MM.1S (cell line): ENCODE data around the gene TNRC18.

Experiments
- DNase-seq: peaks from one replicate; pipeline ENCODE4 v3.0.0-alpha.2; 2015
- H2AFZ ChIP-seq: fragments of 300-600 bp; sonication (generic); 2 replicates; pipeline ENCODE4 v1.6.0; 2016; ENCODE audit warnings: antibody characterized with exemption, low read length
- H3F3A ChIP-seq: fragments of 300-600 bp; sonication (generic); 2 replicates; pipeline ENCODE4 v1.6.1; 2016; ENCODE audit warnings: mild to moderate bottlenecking, antibody characterized with exemption, low read length, moderate library complexity, mixed read lengths; ENCODE audit not compliant: insufficient read depth
- H3K27ac ChIP-seq: fragments of 300-600 bp; sonication (generic); 2 replicates; pipeline ENCODE4 v1.5.1; 2016; ENCODE audit warnings: mild to moderate bottlenecking, low read length
- H3K27me3 ChIP-seq: fragments of 300-600 bp; sonication (generic); replicated peaks from 2 replicates; pipeline ENCODE4 v1.6.0; 2016; ENCODE audit warnings: low read length; ENCODE audit not compliant: insufficient read depth
- H3K36me3 ChIP-seq: fragments of 300-600 bp; sonication (generic); replicated peaks from 2 replicates; pipeline ENCODE4 v1.6.1; 2016; ENCODE audit warnings: mild to moderate bottlenecking, low read length, mixed read lengths; ENCODE audit not compliant: insufficient read depth
- H3K4me1 ChIP-seq: fragments of 300-600 bp; sonication (generic); 2 replicates; pipeline ENCODE4 v1.6.1; 2016; ENCODE audit warnings: low read length, mixed read lengths
- H3K4me2 ChIP-seq: fragments of 300-600 bp; sonication (generic); 2 replicates; pipeline ENCODE4 v1.6.0; 2016; ENCODE audit warnings: low read depth, low read length
- H3K4me3 ChIP-seq: fragments of 300-600 bp; sonication (generic); 2 replicates; pipeline ENCODE4 v1.5.1; 2016; ENCODE audit warnings: low read length, mixed read lengths
- H3K79me2 ChIP-seq: fragments of 300-600 bp; sonication (generic); 2 replicates; pipeline ENCODE4 v1.6.1; 2016; ENCODE audit warnings: mixed run types, low read length, mixed read lengths
- H3K9ac ChIP-seq: fragments of 300-600 bp; sonication (generic); 2 replicates; pipeline ENCODE4 v1.6.1; 2016; ENCODE audit warnings: low read length, mixed read lengths
- H3K9me2 ChIP-seq: fragments of 300-600 bp; sonication (generic); replicated peaks from 2 replicates; pipeline ENCODE4 v1.6.1; 2016; ENCODE audit warnings: mild to moderate bottlenecking, low read length, mixed read lengths; ENCODE audit not compliant: insufficient read depth
- H3K9me3 ChIP-seq: fragments of 300-600 bp; sonication (generic); replicated peaks from 2 replicates; pipeline ENCODE4 v1.6.1; 2016; ENCODE audit warnings: mild to moderate bottlenecking, low read length, mixed read lengths; ENCODE audit not compliant: insufficient read depth
- H4K20me1 ChIP-seq: fragments of 300-600 bp; sonication (generic); 2 replicates; pipeline ENCODE4 v1.6.1; 2016; ENCODE audit warnings: mild to moderate bottlenecking, low read length, moderate library complexity, mixed read lengths; ENCODE audit not compliant: insufficient read depth
- EZH2 ChIP-seq: fragments of 300-600 bp; sonication (generic); optimal IDR thresholded peaks from 2 replicates; pipeline ENCODE3; 2017; ENCODE audit warnings: low read depth, mild to moderate bottlenecking, antibody characterized with exemption, low read length, mixed read lengths
- EZH2phosphoT487 ChIP-seq: fragments of 300-600 bp; sonication (generic); IDR thresholded peaks from 2 replicates; pipeline ENCODE4 v1.6.1; 2018; ENCODE audit warnings: antibody characterized with exemption, low read length
- TF ChIP-seq, protein P1 (sequence below): fragments of 300-600 bp; sonication (generic); IDR thresholded peaks from 2 replicates; pipeline ENCODE4 v1.5.1; 2016; ENCODE audit warnings: antibody characterized with exemption, low read length, mixed read lengths

The TNRC18 gene

DNA sequence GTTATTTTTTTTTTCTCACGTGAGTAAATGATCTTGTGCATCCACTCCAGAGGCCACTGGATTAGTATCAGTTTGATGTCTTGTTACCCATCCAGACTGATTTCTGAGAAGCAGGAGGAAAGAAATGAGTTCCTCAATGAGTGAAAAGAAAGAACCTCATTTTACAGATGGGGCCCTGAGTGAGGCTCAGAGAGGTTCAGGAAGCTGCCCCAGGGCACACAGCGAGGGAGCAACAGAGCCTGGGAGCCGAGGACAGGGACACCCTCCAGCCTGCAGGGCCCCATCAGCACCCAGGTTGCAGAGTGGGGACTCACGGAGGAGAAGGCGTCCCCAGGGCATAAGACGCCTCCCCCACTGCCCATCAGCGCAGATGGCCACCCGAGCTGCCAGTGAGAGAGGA is 30.9 kb upstream of the TNRC18 start:
- no peaks in the 10 kb centered on the region for H3K36me3 ChIP-seq
- no peak overlapping the region for H3K9ac ChIP-seq
- TF ChIP-seq EZH2 (no peak), EZH2phosphoT487 (no peak)
- TF ChIP-seq, protein P1, sequence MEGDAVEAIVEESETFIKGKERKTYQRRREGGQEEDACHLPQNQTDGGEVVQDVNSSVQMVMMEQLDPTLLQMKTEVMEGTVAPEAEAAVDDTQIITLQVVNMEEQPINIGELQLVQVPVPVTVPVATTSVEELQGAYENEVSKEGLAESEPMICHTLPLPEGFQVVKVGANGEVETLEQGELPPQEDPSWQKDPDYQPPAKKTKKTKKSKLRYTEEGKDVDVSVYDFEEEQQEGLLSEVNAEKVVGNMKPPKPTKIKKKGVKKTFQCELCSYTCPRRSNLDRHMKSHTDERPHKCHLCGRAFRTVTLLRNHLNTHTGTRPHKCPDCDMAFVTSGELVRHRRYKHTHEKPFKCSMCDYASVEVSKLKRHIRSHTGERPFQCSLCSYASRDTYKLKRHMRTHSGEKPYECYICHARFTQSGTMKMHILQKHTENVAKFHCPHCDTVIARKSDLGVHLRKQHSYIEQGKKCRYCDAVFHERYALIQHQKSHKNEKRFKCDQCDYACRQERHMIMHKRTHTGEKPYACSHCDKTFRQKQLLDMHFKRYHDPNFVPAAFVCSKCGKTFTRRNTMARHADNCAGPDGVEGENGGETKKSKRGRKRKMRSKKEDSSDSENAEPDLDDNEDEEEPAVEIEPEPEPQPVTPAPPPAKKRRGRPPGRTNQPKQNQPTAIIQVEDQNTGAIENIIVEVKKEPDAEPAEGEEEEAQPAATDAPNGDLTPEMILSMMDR: no peak
- no peak overlapping the region for H2AFZ ChIP-seq
- no peaks in the 10 kb centered on the region for H3F3A ChIP-seq
- H3K4me1 ChIP-seq: no peaks in the 10 kb centered on the region
- no peak for DNase-seq
- H3K79me2 ChIP-seq: no peaks in the 10 kb centered on the region
- H3K27ac ChIP-seq: no peak overlapping the region
- H3K9me2 ChIP-seq: no peaks in the 10 kb centered on the region
- no peak overlapping the region for H3K4me3 ChIP-seq
- no peaks in the 10 kb centered on the region for H3K9me3 ChIP-seq
- no peaks in the 10 kb centered on the region for H4K20me1 ChIP-seq
- no peaks in the 10 kb centered on the region; the same call in 1 of the 2 replicates for H3K27me3 ChIP-seq
- no peak overlapping the region for H3K4me2 ChIP-seq

DNA sequence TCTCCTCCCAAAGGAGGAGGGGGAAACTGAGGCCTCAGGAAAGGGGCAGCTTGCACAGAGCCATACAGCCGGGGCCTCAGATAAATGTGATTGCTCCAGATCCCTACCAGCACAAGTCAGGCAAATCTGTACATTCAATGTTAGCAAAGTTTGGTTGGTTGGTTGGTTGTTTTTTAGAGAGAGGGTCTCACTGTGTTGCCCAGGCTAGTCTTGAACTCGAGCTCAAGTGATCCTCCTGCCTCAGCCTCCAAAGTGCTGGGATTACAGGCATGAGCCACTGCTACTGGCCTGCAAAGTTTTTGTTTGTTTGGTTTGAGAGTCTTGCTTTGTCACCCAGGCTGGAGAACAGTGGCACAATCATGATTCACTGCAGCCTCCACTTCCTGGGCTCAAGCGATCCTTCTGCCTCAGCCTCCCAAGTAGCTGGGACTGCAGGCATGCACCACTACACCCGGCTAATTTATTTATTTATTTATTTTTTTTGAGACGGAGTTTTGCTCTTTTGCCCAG is 30.0 kb upstream of the TNRC18 start:
- Histone ChIP-seq H3F3A (no peaks in the 10 kb centered on the region), H3K27me3 (no peaks in the 10 kb centered on the region; the same call in 1 of the 2 replicates), H3K4me1 (no peaks in the 10 kb centered on the region), H3K9me2 (no peaks in the 10 kb centered on the region), H3K4me3 (no peak overlapping the region), H4K20me1 (no peaks in the 10 kb centered on the region), H3K9ac (no peak overlapping the region), H3K27ac (no peak overlapping the region), H2AFZ (no peak overlapping the region), H3K4me2 (no peak overlapping the region), H3K9me3 (no peaks in the 10 kb centered on the region), H3K79me2 (no peaks in the 10 kb centered on the region), H3K36me3 (no peaks in the 10 kb centered on the region)
- TF ChIP-seq, protein P1: no peak
- no peak for TF ChIP-seq EZH2
- no peak for TF ChIP-seq EZH2phosphoT487
- DNase-seq: no peak

DNA sequence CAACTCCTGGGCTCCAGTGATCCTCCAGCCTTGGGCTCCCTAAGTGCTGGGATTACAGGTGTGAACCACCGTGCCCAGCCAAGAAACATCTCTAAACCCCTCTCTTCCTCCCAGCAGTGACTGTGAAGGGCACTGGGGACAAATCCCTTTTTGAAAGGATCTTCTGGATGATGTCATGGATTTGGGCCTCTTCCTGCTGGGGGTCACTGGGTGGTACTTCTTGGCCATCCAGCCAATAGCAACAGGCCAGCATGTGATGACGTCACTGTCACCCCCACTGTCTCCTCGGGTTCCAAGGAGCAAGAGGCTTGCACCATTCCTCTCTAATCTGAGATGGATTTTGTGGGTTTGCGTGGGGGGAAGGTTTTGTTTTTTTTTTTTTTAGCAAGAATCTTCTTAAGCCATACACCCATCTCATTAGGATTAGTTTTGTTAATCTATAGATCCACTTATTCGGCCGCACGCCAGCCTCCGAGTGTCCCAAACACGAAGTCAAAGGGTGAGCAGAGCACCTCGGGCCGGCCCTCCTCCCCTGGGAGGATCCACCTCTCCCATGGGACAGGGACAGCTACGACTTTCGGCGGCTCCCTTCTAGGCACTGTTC is 29.4 kb upstream of the TNRC18 start:
- H4K20me1 ChIP-seq: no peaks in the 10 kb centered on the region
- DNase-seq: no peak
- no peak overlapping the region for H3K4me2 ChIP-seq
- H3K4me3 ChIP-seq: no peak overlapping the region
- H3K27me3 ChIP-seq: peaks cover 5% of the 10 kb centered on the region; the same call in 1 of the 2 replicates
- no peak overlapping the region for H3K9ac ChIP-seq
- no peak overlapping the region for H2AFZ ChIP-seq
- H3F3A ChIP-seq: no peaks in the 10 kb centered on the region
- no peaks in the 10 kb centered on the region for H3K79me2 ChIP-seq
- H3K36me3 ChIP-seq: no peaks in the 10 kb centered on the region
- no peaks in the 10 kb centered on the region for H3K9me3 ChIP-seq
- TF ChIP-seq, protein P1: no peak
- TF ChIP-seq EZH2 (no peak), EZH2phosphoT487 (no peak)
- H3K27ac ChIP-seq: no peak overlapping the region
- H3K9me2 ChIP-seq: no peaks in the 10 kb centered on the region
- no peaks in the 10 kb centered on the region for H3K4me1 ChIP-seq
